Measurements from ENCODE around the gene LAMA5. TPM values are rescaled to one million over a fixed set of nuclear protein-coding genes. Genes with fewer than 3 reads are reported as not detected.

LAMA5 gene
- total and polyA plus RNA-seq, 2 experiments from 2014 or later = 201 to 298 TPM

- Histone ChIP-seq H3K27me3 (ENCODE audit: insufficient read depth) (no peaks in the 10 kb centered on the region), H3F3A (replicated peaks; ENCODE audit: low read depth) (no peaks in the 10 kb centered on the region), H3K4me3 (no peak overlapping the region), H2AFZ (no peak overlapping the region), H3K9me2 (ENCODE audit: insufficient read depth) (no peaks in the 10 kb centered on the region), H3K79me2 (replicated peaks; ENCODE audit: insufficient read depth) (no peaks in the 10 kb centered on the region), H3K4me1 (ENCODE audit: insufficient read depth) (no peaks in the 10 kb centered on the region; the same call in 1 of the 2 replicates), H4K20me1 (replicated peaks; ENCODE audit: insufficient read depth) (no peaks in the 10 kb centered on the region), H3K36me3 (ENCODE audit: insufficient read depth) (no peaks in the 10 kb centered on the region), H3K27ac (ENCODE audit: low read depth) (no peak overlapping the region), H3K4me2 (no peak overlapping the region)
- H3K9me3 Mint-ChIP-seq = no peaks in the 10 kb centered on the region
- peaks cover 6% of the 10 kb centered on the region for H3K27me3 Mint-ChIP-seq (ENCODE audit: insufficient read depth, low read depth, poor library complexity)
- no peak for TF ChIP-seq ZNF462 (CRISPR knock-in tag; IDR thresholded peaks at IDR 0.05)
- TF ChIP-seq ETS1 (IDR thresholded peaks at IDR 0.05) = no peak
- no peak for TF ChIP-seq ZNF114 (CRISPR knock-in tag; IDR thresholded peaks at IDR 0.05)
- no peak for TF ChIP-seq EZH2phosphoT487 (IDR thresholded peaks at IDR 0.05; ENCODE audit: unreplicated experiment)
- no peak for TF ChIP-seq NANOG (IDR thresholded peaks at IDR 0.05; ENCODE audit: borderline replicate concordance)
- TF ChIP-seq, protein P1, sequence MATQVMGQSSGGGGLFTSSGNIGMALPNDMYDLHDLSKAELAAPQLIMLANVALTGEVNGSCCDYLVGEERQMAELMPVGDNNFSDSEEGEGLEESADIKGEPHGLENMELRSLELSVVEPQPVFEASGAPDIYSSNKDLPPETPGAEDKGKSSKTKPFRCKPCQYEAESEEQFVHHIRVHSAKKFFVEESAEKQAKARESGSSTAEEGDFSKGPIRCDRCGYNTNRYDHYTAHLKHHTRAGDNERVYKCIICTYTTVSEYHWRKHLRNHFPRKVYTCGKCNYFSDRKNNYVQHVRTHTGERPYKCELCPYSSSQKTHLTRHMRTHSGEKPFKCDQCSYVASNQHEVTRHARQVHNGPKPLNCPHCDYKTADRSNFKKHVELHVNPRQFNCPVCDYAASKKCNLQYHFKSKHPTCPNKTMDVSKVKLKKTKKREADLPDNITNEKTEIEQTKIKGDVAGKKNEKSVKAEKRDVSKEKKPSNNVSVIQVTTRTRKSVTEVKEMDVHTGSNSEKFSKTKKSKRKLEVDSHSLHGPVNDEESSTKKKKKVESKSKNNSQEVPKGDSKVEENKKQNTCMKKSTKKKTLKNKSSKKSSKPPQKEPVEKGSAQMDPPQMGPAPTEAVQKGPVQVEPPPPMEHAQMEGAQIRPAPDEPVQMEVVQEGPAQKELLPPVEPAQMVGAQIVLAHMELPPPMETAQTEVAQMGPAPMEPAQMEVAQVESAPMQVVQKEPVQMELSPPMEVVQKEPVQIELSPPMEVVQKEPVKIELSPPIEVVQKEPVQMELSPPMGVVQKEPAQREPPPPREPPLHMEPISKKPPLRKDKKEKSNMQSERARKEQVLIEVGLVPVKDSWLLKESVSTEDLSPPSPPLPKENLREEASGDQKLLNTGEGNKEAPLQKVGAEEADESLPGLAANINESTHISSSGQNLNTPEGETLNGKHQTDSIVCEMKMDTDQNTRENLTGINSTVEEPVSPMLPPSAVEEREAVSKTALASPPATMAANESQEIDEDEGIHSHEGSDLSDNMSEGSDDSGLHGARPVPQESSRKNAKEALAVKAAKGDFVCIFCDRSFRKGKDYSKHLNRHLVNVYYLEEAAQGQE (IDR thresholded peaks at IDR 0.05; ENCODE audit: unreplicated experiment) = no peak
- no peak for TF ChIP-seq CREB1 (CRISPR knock-in tag; IDR thresholded peaks at IDR 0.05; ENCODE audit: low read depth)
- no peak for TF ChIP-seq ZNF331 (CRISPR knock-in tag; IDR thresholded peaks at IDR 0.05; ENCODE audit: low read depth)
- TF ChIP-seq STAT1 (IDR thresholded peaks at IDR 0.05; ENCODE audit: unreplicated experiment) = no peak
- no peak for DNase-seq (ENCODE audit: low spot score)
- H3K4me1 Mint-ChIP-seq = no peaks in the 10 kb centered on the region
- H3K36me3 Mint-ChIP-seq (ENCODE audit: low read depth) = no peaks in the 10 kb centered on the region
- no peak overlapping the region for H3K4me3 Mint-ChIP-seq
- no peak for ATAC-seq
- no peak overlapping the region for H3K27ac Mint-ChIP-seq
These were observed 46.0 kb upstream of the LAMA5 start for GRCh38 chr20:62413025-62413570.

Data from GM23338 (cell line).